Psoas muscle (tissue), 8 donors: Measurements from ENCODE around the gene FNDC1. TPM values are rescaled to one million over a fixed set of nuclear protein-coding genes. Genes with fewer than 3 reads are reported as not detected.

Experiments
- ATAC-seq, 4 donors: fragments of 200-7000 bp; cut with Tn5 transposase; one replicate each; pipeline ENCODE4 v1.9.1; 2020; ENCODE audit warnings: moderate library complexity in 3 of 4, mild to moderate bottlenecking in 2 of 4
- DNase-seq, 2 donors: peaks; one replicate each; pipeline ENCODE4 v3.0.0-alpha.2; 2020
- H3K27ac ChIP-seq: fragments of 200-600 bp; one replicate; pipeline ENCODE4 v1.8.0; 2022
- H3K27me3 ChIP-seq, 3 donors: fragments of 200-600 bp in 1 of 3; one replicate each; pipeline versions ENCODE4 v1.6.1 to v1.8.0; 2013 to 2022; ENCODE audit warnings: low read length in 2 of 3, mild to moderate bottlenecking in 2 of 3, moderate library complexity in 1 of 3; ENCODE audit not compliant: insufficient read depth in 3 of 3
- H3K36me3 ChIP-seq, 2 donors: fragments of 200-600 bp in 1 of 2; one replicate each; pipeline versions ENCODE4 v1.6.1 to v1.8.0; 2013 to 2022; ENCODE audit warnings: low read depth in 1 of 2, mild to moderate bottlenecking in 1 of 2, moderate library complexity in 1 of 2; ENCODE audit not compliant: insufficient read depth in 1 of 2
- H3K4me1 ChIP-seq: fragments of 200-600 bp; one replicate; pipeline ENCODE4 v1.8.0; 2022
- H3K4me3 ChIP-seq: fragments of 200-600 bp; one replicate; pipeline ENCODE4 v1.8.0; 2022; ENCODE audit warnings: mild to moderate bottlenecking
- H3K9me3 ChIP-seq: fragments of 200-600 bp; one replicate; pipeline ENCODE4 v1.8.0; 2022
- CTCF ChIP-seq: fragments of 200-600 bp; IDR thresholded peaks from one replicate; pipeline ENCODE4 v1.8.0; 2022; ENCODE audit warnings: antibody characterized with exemption
- WGBS, 3 donors: extraction: QIAGEN DNeasy Blood & Tissue Kit; methylation state at CpG; one replicate each; pipeline versions ENCODE4 v1.1.6 to v1.1.7; 2013; 5-methylcytosine and 5-hydroxymethylcytosine counted together
- intact Hi-C, 2 donors: fragments of 100-400 bp; cut with DNase I; formaldehyde crosslinking; loops; one replicate each; pipeline versions ENCODE4 v1.11.0 to v1.14.2; 2022
- polyA plus RNA-seq, 3 donors: library from polyadenylated mRNA; stranded (reverse); fragments of 200-250 nt; gene quantifications; one replicate each; pipeline ENCODE4 v1.2.3, GENCODE V29; 2013
- total RNA-seq, 4 donors: library from RNA; stranded (reverse); fragmentation: NEBNext Ultra II Directional in 2 of 4; extraction: Animal tissue kit (Norgen Biotek cat#: 25700) in 2 of 4; gene quantifications; one replicate each; pipeline versions ENCODE4 v1.2.1 to v1.2.4, GENCODE V29; 2021 to 2023
- donor health status: healthy with polysubstance abuse.
- donor health status: DM: no; HTN: no; CAD: no; lungs with moderate emphysema.
- donor health status: Bipolar disorder and iron deficiency.
- donor health status: healthy.
- donor health status: DM: yes; HTN: yes; CAD: no.
- donor health status: DM: no; HTN: no; CAD: no.
- donor health status: DM: no; HTN: no; CAD: no.
- donor health status: DM: yes; HTN: yes; CAD: no.

FNDC1 gene
- total and polyA plus RNA-seq, 7 donors, result 0.06 to 0.99 (median 0.29) TPM

- H3K27me3 ChIP-seq, result no peaks in the 10 kb centered on the region
- ATAC-seq, result no peak
- no peak for DNase-seq
- no peak for TF ChIP-seq CTCF
- WGBS, 3 donors, result 75 to 79% (median 77%) methylated on average over 7 of the region's 7 CpGs
- H3K4me1 ChIP-seq, result no peaks in the 10 kb centered on the region
- H3K9me3 ChIP-seq, result no peaks in the 10 kb centered on the region
- no peak overlapping the region for H3K27ac ChIP-seq
- no peak overlapping the region for H3K4me3 ChIP-seq
- H3K36me3 ChIP-seq, result no peaks in the 10 kb centered on the region
- intact Hi-C loops, result no loop called here
These were observed 21.3 kb downstream of the FNDC1 start for GRCh38 chr6:159190460-159190859.

DNA sequence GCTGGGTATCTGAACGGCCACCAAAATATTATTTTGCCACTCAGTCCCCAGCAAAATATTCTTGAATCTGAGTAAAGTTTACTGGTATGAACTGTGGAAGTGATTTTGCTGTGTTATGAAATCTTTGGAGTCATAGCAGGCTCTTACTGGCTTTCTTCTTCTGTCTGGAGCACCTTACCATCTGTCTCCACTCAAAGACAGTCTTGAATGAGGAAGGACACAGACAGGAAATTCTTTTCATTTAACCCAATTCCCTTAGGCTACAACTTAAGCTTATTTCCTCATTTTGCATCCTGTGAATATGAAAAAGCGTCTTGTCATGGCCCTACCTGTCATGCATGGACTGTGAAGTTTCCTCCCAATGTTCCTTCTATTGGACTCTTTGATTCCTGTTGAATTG is 24.7 kb downstream of the FNDC1 start:
- Histone ChIP-seq H3K27ac (no peak overlapping the region), H3K4me1 (no peaks in the 10 kb centered on the region), H3K4me3 (no peak overlapping the region), H3K27me3 (no peaks in the 10 kb centered on the region), H3K9me3 (no peaks in the 10 kb centered on the region), H3K36me3 (no peaks in the 10 kb centered on the region)
- DNase-seq (no peak), ATAC-seq (no peak)
- 76 to 78% (median 76%) methylated on average over 2 of the region's 2 CpGs for WGBS, 3 donors
- TF ChIP-seq CTCF, result no peak
- intact Hi-C loops, result no loop called here

DNA sequence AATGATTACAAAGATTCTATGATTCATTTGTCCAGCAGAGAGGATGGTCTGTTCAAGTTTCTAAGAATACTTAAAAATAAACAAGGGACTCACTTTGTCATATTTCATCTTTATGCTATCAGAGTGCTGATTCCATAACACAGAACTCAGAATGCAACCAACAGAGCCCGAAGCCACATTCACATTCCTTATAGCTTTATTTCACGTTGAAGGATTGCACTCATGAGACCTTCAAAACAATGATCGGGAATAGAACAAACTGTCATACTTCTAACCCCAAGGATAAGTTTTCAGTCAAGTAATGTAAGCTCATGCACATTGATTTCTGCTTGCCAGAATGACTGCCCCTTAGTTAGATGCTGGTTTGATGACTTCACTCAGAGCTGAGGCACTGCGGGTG is 25.2 kb downstream of the FNDC1 start:
- intact Hi-C loops, result no loop called here
- DNase-seq, result no peak
- Histone ChIP-seq H3K36me3 (no peaks in the 10 kb centered on the region), H3K9me3 (no peaks in the 10 kb centered on the region), H3K27me3 (no peaks in the 10 kb centered on the region), H3K4me1 (no peaks in the 10 kb centered on the region), H3K27ac (no peak overlapping the region), H3K4me3 (no peak overlapping the region)
- TF ChIP-seq CTCF, result no peak
- no peak for ATAC-seq
- 82 to 88% (median 84%) methylated on average over 4 of the region's 4 CpGs for WGBS, 3 donors

GRCh38 chr6:159196430-159196975 is 27.3 kb downstream of the FNDC1 start:
- no peaks in the 10 kb centered on the region for H3K9me3 ChIP-seq
- H3K27me3 ChIP-seq, result no peaks in the 10 kb centered on the region
- H3K36me3 ChIP-seq, result no peaks in the 10 kb centered on the region
- TF ChIP-seq CTCF, result no peak
- 86 to 90% (median 86%) methylated on average over 2 of the region's 2 CpGs for WGBS, 3 donors
- no peak for ATAC-seq
- DNase-seq, result no peak
- no peaks in the 10 kb centered on the region for H3K4me1 ChIP-seq
- intact Hi-C loops, result no loop called here
- no peak overlapping the region for H3K27ac ChIP-seq
- no peak overlapping the region for H3K4me3 ChIP-seq

DNA sequence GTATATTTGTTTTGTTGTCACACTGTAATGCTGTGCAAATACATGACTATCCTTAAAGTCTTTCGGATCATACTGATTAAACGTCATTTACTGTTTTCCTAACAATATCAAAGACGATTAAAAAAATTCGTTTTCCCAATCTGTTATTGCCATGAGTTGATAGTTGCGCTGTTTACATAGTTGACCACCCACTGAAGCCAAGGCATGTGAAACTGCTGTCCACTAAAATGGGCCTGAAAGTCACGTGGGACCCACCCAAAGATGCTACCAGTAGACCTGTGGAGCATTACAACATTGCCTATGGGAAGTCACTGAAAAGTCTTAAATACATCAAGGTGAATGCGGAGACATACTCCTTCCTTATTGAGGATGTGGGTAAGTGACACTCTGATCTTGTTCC is 28.1 kb downstream of the FNDC1 start:
- Histone ChIP-seq H3K4me1 (no peaks in the 10 kb centered on the region), H3K4me3 (no peak overlapping the region), H3K36me3 (no peaks in the 10 kb centered on the region), H3K27me3 (no peaks in the 10 kb centered on the region), H3K27ac (no peak overlapping the region), H3K9me3 (no peaks in the 10 kb centered on the region)
- no peak for ATAC-seq
- 89 to 90% (median 90%) methylated on average over 7 of the region's 7 CpGs for WGBS, 3 donors
- no peak for DNase-seq
- intact Hi-C loops, result no loop called here
- no peak for TF ChIP-seq CTCF
